HAP-1 (cell line): ENCODE data around the gene EEF1G.
A peak's percentile ranks its signal among the peaks of the same experiment; 100 is the strongest.

Experiments
- DNase-seq, 2 experiments: peaks; one replicate each; pipeline ENCODE4 v3.0.0-alpha.2; 2016 to 2020; ENCODE audit warnings: low spot score in 2 of 2
- H3K27me3 ChIP-seq: fragments of 250-450 bp; sonication (Bioruptor Pico); 2 replicates; pipeline ENCODE4 v1.5.1; 2020; ENCODE audit warnings: low read depth, mild to moderate bottlenecking, moderate library complexity
- H3K36me3 ChIP-seq: fragments of 250-450 bp; sonication (Bioruptor Pico); replicated peaks from 2 replicates; pipeline ENCODE4 v1.5.1; 2020; ENCODE audit warnings: mild to moderate bottlenecking
- H3K4me1 ChIP-seq: fragments of 250-450 bp; sonication (Bioruptor Pico); 2 replicates; pipeline ENCODE4 v1.5.1; 2020; ENCODE audit warnings: mild to moderate bottlenecking
- H3K4me3 ChIP-seq: fragments of 250-450 bp; sonication (Bioruptor Pico); 2 replicates; pipeline ENCODE4 v1.5.1; 2020; ENCODE audit warnings: mild to moderate bottlenecking, moderate library complexity
- H3K9me3 ChIP-seq: fragments of 250-450 bp; sonication (Bioruptor Pico); 2 replicates; pipeline ENCODE4 v1.5.1; 2020; ENCODE audit warnings: mild to moderate bottlenecking, moderate library complexity
- in situ Hi-C: fragments of 300-500 bp; cut with MboI; formaldehyde crosslinking; loops from 3 replicates; pipeline ENCODE4 v1.14.3; 2020; ENCODE audit warnings: low sequenced_read_pairs, inconsistent platforms, mixed read lengths

The EEF1G gene

GRCh38 chr11:62548545-62549335, 25.0 kb downstream of the EEF1G start:
- no peak overlapping the region for H3K4me3 ChIP-seq
- peaks cover 3% of the 10 kb centered on the region; the same call in 1 of the 2 replicates for H3K36me3 ChIP-seq
- DNase-seq = no peak
- H3K4me1 ChIP-seq = peaks cover 35% of the 10 kb centered on the region
- in situ Hi-C loops = loop anchor here (10.0 kb wide), 1 partner anchor 124 kb away; no protein-coding TSS in a partner anchor
- H3K27me3 ChIP-seq = no peaks in the 10 kb centered on the region
- no peaks in the 10 kb centered on the region for H3K9me3 ChIP-seq

GRCh38 chr11:62547691-62548281, 25.9 kb downstream of the EEF1G start:
- in situ Hi-C loops = loop anchor here (10.0 kb wide), 1 partner anchor 123 kb away; no protein-coding TSS in a partner anchor

GRCh38 chr11:62546929-62547625, 26.6 kb downstream of the EEF1G start:
- Histone ChIP-seq H3K4me1 (peaks cover 33% of the 10 kb centered on the region), H3K27me3 (no peaks in the 10 kb centered on the region), H3K4me3 (peak overlapping the region; percentile 87), H3K9me3 (no peaks in the 10 kb centered on the region), H3K36me3 (0 out of 2 replicates have a peak, but pooled peaks cover 3% of the 10 kb centered on the region)
- no peak for DNase-seq
- in situ Hi-C loops = loop anchor here (10.0 kb wide), 1 partner anchor 122 kb away; no protein-coding TSS in a partner anchor

More at GRCh38 chr11:62547691-62548281, 25.9 kb downstream of the EEF1G start:
- Histone ChIP-seq H3K4me3 (no peak overlapping the region), H3K9me3 (no peaks in the 10 kb centered on the region), H3K27me3 (no peaks in the 10 kb centered on the region), H3K36me3 (peaks cover 3% of the 10 kb centered on the region; the same call in 1 of the 2 replicates), H3K4me1 (peaks cover 35% of the 10 kb centered on the region)
- no peak for DNase-seq

- no peaks in the 10 kb centered on the region for H3K9me3 ChIP-seq
- in situ Hi-C loops = loop anchor here (10.0 kb wide), 1 partner anchor 122 kb away; no protein-coding TSS in a partner anchor
- H3K27me3 ChIP-seq = no peaks in the 10 kb centered on the region
- peaks cover 27% of the 10 kb centered on the region for H3K4me1 ChIP-seq
- peak within 1 kb of the TSS; percentile 87 for H3K4me3 ChIP-seq
- DNase-seq = peak; percentile 60 to 84
- 0 out of 2 replicates have a peak, but pooled peaks cover 3% of the 10 kb centered on the region for H3K36me3 ChIP-seq
These were observed 27.3 kb downstream of the EEF1G start, which contains the start of gene AHNAK for GRCh38 chr11:62546244-62546928. Gene AHNAK (minus strand): TSS chr11:62546806. CDS start chr11:62536098, 10,708 bp downstream.

GRCh38 chr11:62545437-62546243, 28.1 kb downstream of the EEF1G start:
- no peaks in the 10 kb centered on the region for H3K27me3 ChIP-seq

GRCh38 chr11:62544581-62545436, 28.9 kb downstream of the EEF1G start:
- no peaks in the 10 kb centered on the region for H3K27me3 ChIP-seq
- H3K9me3 ChIP-seq = no peaks in the 10 kb centered on the region
- DNase-seq = peak; percentile 32 to 67
- in situ Hi-C loops = loop anchor here (10.0 kb wide), 1 partner anchor 120 kb away; no protein-coding TSS in a partner anchor
- H3K4me3 ChIP-seq = peak overlapping the region; percentile 87
- 0 out of 2 replicates have a peak, but pooled peaks cover 3% of the 10 kb centered on the region for H3K36me3 ChIP-seq
- peaks cover 27% of the 10 kb centered on the region for H3K4me1 ChIP-seq

More at GRCh38 chr11:62545437-62546243, 28.1 kb downstream of the EEF1G start:
- in situ Hi-C loops = loop anchor here (10.0 kb wide), 1 partner anchor 121 kb away; no protein-coding TSS in a partner anchor
- peak; percentile 90 to 97 for DNase-seq
- H3K4me1 ChIP-seq = peaks cover 27% of the 10 kb centered on the region
- H3K9me3 ChIP-seq = no peaks in the 10 kb centered on the region
- H3K36me3 ChIP-seq = 0 out of 2 replicates have a peak, but pooled peaks cover 3% of the 10 kb centered on the region
- peak overlapping the region; percentile 87 for H3K4me3 ChIP-seq

- peak in 1 of 2 experiments; percentile 20 for DNase-seq
- H3K9me3 ChIP-seq = no peaks in the 10 kb centered on the region
- in situ Hi-C loops = loop anchor here (10.0 kb wide), 1 partner anchor 119 kb away; no protein-coding TSS in a partner anchor
- H3K36me3 ChIP-seq = 0 out of 2 replicates have a peak, but pooled peaks cover 3% of the 10 kb centered on the region
- H3K4me3 ChIP-seq = peak overlapping the region; percentile 87
- H3K27me3 ChIP-seq = no peaks in the 10 kb centered on the region
- H3K4me1 ChIP-seq = peaks cover 27% of the 10 kb centered on the region
These were observed 29.8 kb downstream of the EEF1G start for GRCh38 chr11:62543680-62544444.

- H3K9me3 ChIP-seq = no peaks in the 10 kb centered on the region
- H3K27me3 ChIP-seq = no peaks in the 10 kb centered on the region
- in situ Hi-C loops = loop anchor here (10.0 kb wide), 1 partner anchor 118 kb away; no protein-coding TSS in a partner anchor
- peaks cover 27% of the 10 kb centered on the region for H3K4me1 ChIP-seq
- 0 out of 2 replicates have a peak, but pooled peaks cover 3% of the 10 kb centered on the region for H3K36me3 ChIP-seq
- peak; percentile 57 to 90 for DNase-seq
- peak overlapping the region; percentile 87 for H3K4me3 ChIP-seq
These were observed 30.7 kb downstream of the EEF1G start for GRCh38 chr11:62542750-62543567.

GRCh38 chr11:62542111-62542745, 31.5 kb downstream of the EEF1G start:
- Histone ChIP-seq H3K27me3 (no peaks in the 10 kb centered on the region), H3K4me1 (peaks cover 26% of the 10 kb centered on the region), H3K4me3 (peak overlapping the region; percentile 87), H3K9me3 (no peaks in the 10 kb centered on the region), H3K36me3 (0 out of 2 replicates have a peak, but pooled peaks cover 3% of the 10 kb centered on the region)
- in situ Hi-C loops = loop anchor here (10.0 kb wide), 1 partner anchor 117 kb away; no protein-coding TSS in a partner anchor
- no peak for DNase-seq
